A673 (cell line): Measurements from ENCODE around the gene ANK3.

Experiments used
- CTCF ChIP-seq: fragments of 300-800, 200-600 bp; sonication (generic); conservative IDR thresholded peaks from 2 replicates; pipeline ENCODE4 v1.5.1; 2017; ENCODE audit warnings: low read depth, mild to moderate bottlenecking, antibody characterized with exemption, low read length, moderate library complexity, mixed read lengths
- EZH2 ChIP-seq: fragments of 200-600 bp; sonication (generic); IDR thresholded peaks from 2 replicates; pipeline ENCODE4 v1.6.1; 2017; ENCODE audit warnings: borderline replicate concordance, low read depth, mild to moderate bottlenecking, mixed read lengths, antibody characterized with exemption, low read length; ENCODE audit not compliant: poor library complexity, severe bottlenecking

GRCh38 chr10:60222047-60222446, 167.6 kb downstream of the ANK3 start:
- no peak for TF ChIP-seq CTCF
- TF ChIP-seq EZH2: no peak
